ENCODE data around the gene PIM2. TPM values are rescaled to one million over a fixed set of nuclear protein-coding genes. Genes with fewer than 3 reads are reported as not detected.
A peak's percentile ranks its signal among the peaks of the same experiment; 100 is the strongest.

PIM2 gene
- total and polyA plus RNA-seq, 2 experiments from 2014 or later = 4.4 to 4.6 TPM

DNA sequence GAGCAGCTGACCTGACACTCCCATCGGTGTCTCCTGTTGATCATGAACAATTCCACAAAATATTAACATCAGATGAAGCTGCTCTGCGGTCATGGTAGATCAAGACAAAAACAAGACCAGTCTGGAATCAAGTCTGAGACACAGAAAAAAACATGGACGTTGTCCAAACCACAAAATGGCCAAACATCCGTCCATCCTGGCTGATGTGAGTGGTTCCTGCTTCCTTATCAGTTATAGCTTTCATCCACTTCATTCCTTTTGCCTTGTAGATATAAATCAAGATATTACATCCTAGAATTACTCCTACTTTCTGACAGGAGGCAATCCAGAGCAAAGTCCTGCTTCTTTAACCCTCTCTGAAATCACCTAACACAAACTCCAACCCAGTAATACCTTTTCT is 54.6 kb downstream of the PIM2 start:
- DNase-seq = peak; percentile 1
- no peaks in the 10 kb centered on the region for H3K9me3 ChIP-seq (ENCODE audit: low read depth)
- no peak overlapping the region for H3K4me2 ChIP-seq (ENCODE audit: unreplicated experiment)
- no peaks in the 10 kb centered on the region for H3K79me2 ChIP-seq (ENCODE audit: insufficient read depth)
- no peak overlapping the region for H3K4me3 ChIP-seq
- H4K20me1 ChIP-seq (ENCODE audit: insufficient read depth) = no peaks in the 10 kb centered on the region
- no peaks in the 10 kb centered on the region for H3K27me3 ChIP-seq (replicated peaks; ENCODE audit: insufficient read depth)
- no peak overlapping the region for H3K9ac ChIP-seq
- in situ Hi-C loops (cut with MboI) = no loop called here
- no peak for TF ChIP-seq EZH2phosphoT487 (IDR thresholded peaks at IDR 0.05; ENCODE audit: insufficient read depth, low read depth)
- TF ChIP-seq EZH2 (IDR thresholded peaks at IDR 0.05; ENCODE audit: insufficient read depth, poor library complexity, severe bottlenecking) = no peak
- no peaks in the 10 kb centered on the region for H3F3A ChIP-seq (ENCODE audit: insufficient read depth)
- no peak overlapping the region for H3K27ac ChIP-seq
- H3K36me3 ChIP-seq (ENCODE audit: low read depth) = no peaks in the 10 kb centered on the region
- no peaks in the 10 kb centered on the region for H3K4me1 ChIP-seq (ENCODE audit: insufficient read depth)
- no peak overlapping the region for H2AFZ ChIP-seq
- 17 to 26% methylated on average over 4 of the region's 4 CpGs for WGBS, 2 experiments (ENCODE audit: low coverage in 1 of 2, low lambda C conversion rate in 2 of 2, missing lambda C conversion rate in 2 of 2)
- no peaks in the 10 kb centered on the region for H3K9me2 ChIP-seq (ENCODE audit: insufficient read depth)

Small RNAs within 50 kb of the gene (small RNA-seq; reads per million reads assigned to genes)
- not detected for gene RNU6-722P (ENCODE audit: low read depth, low replicate concordance)

Other genes starting within 250 kb of the PIM2 start
- not detected in 2 replicates for gene WAS, start 235.2 kb downstream of the PIM2 start, total RNA-seq (2014; rRNA removed; shearing (Covaris generic))
- not detected in 2 replicates for gene WAS, start 235.2 kb downstream of the PIM2 start, polyA plus RNA-seq (2016; fragmentation: Nextera tagmentation; extraction: Ambion mirVana)
- gene SUV39H1, start 222.3 kb downstream of the PIM2 start, total RNA-seq (2014; rRNA removed; shearing (Covaris generic)) = 6.8 and 8.1 TPM in 2 replicates
- 6.0 TPM in 2 replicates for gene SUV39H1, start 222.3 kb downstream of the PIM2 start, polyA plus RNA-seq (2016; fragmentation: Nextera tagmentation; extraction: Ambion mirVana)
- not detected in 2 replicates for gene GLOD5, start 157.3 kb downstream of the PIM2 start, total RNA-seq (2014; rRNA removed; shearing (Covaris generic))
- gene GLOD5, start 157.3 kb downstream of the PIM2 start, polyA plus RNA-seq (2016; fragmentation: Nextera tagmentation; extraction: Ambion mirVana) = not detected in 2 replicates
- not detected in 2 replicates for gene GATA1, start 132.4 kb downstream of the PIM2 start, total RNA-seq (2014; rRNA removed; shearing (Covaris generic))
- gene GATA1, start 132.4 kb downstream of the PIM2 start, polyA plus RNA-seq (2016; fragmentation: Nextera tagmentation; extraction: Ambion mirVana) = not detected in 2 replicates
- 32.4 and 36.6 TPM in 2 replicates for gene HDAC6, start 117.0 kb downstream of the PIM2 start, total RNA-seq (2014; rRNA removed; shearing (Covaris generic))
- gene HDAC6, start 117.0 kb downstream of the PIM2 start, polyA plus RNA-seq (2016; fragmentation: Nextera tagmentation; extraction: Ambion mirVana) = 18.6 and 20.3 TPM in 2 replicates
- gene ERAS, start 92.5 kb downstream of the PIM2 start, total RNA-seq (2014; rRNA removed; shearing (Covaris generic)) = not detected in 2 replicates
- gene ERAS, start 92.5 kb downstream of the PIM2 start, polyA plus RNA-seq (2016; fragmentation: Nextera tagmentation; extraction: Ambion mirVana) = not detected in 2 replicates
- 0.89 and 3.1 TPM in 2 replicates for gene PCSK1N, start 83.4 kb downstream of the PIM2 start, total RNA-seq (2014; rRNA removed; shearing (Covaris generic))
- 1.4 and 2.1 TPM in 2 replicates for gene PCSK1N, start 83.4 kb downstream of the PIM2 start, polyA plus RNA-seq (2016; fragmentation: Nextera tagmentation; extraction: Ambion mirVana)
- 17.8 and 26.7 TPM in 2 replicates for gene TIMM17B, start 21.3 kb downstream of the PIM2 start, total RNA-seq (2014; rRNA removed; shearing (Covaris generic))
- 44.7 and 48.4 TPM in 2 replicates for gene TIMM17B, start 21.3 kb downstream of the PIM2 start, polyA plus RNA-seq (2016; fragmentation: Nextera tagmentation; extraction: Ambion mirVana)
- 18.1 and 30.3 TPM in 2 replicates for gene PQBP1, start 21.1 kb downstream of the PIM2 start, total RNA-seq (2014; rRNA removed; shearing (Covaris generic))
- 45.4 and 49.7 TPM in 2 replicates for gene PQBP1, start 21.1 kb downstream of the PIM2 start, polyA plus RNA-seq (2016; fragmentation: Nextera tagmentation; extraction: Ambion mirVana)
- 23.6 and 29.1 TPM in 2 replicates for gene SLC35A2, start 7.4 kb downstream of the PIM2 start, total RNA-seq (2014; rRNA removed; shearing (Covaris generic))
- gene SLC35A2, start 7.4 kb downstream of the PIM2 start, polyA plus RNA-seq (2016; fragmentation: Nextera tagmentation; extraction: Ambion mirVana) = 54.6 and 55.5 TPM in 2 replicates
- gene OTUD5, start 38.6 kb upstream of the PIM2 start, total RNA-seq (2014; rRNA removed; shearing (Covaris generic)) = 43.4 and 44.9 TPM in 2 replicates
- gene OTUD5, start 38.6 kb upstream of the PIM2 start, polyA plus RNA-seq (2016; fragmentation: Nextera tagmentation; extraction: Ambion mirVana) = 27.0 and 30.9 TPM in 2 replicates
- gene KCND1, start 52.8 kb upstream of the PIM2 start, total RNA-seq (2014; rRNA removed; shearing (Covaris generic)) = 0.65 and 1.5 TPM in 2 replicates
- 0.69 and 0.71 TPM in 2 replicates for gene KCND1, start 52.8 kb upstream of the PIM2 start, polyA plus RNA-seq (2016; fragmentation: Nextera tagmentation; extraction: Ambion mirVana)
- 16.5 and 31.6 TPM in 2 replicates for gene GRIPAP1, start 83.2 kb upstream of the PIM2 start, total RNA-seq (2014; rRNA removed; shearing (Covaris generic))
- 16.5 and 21.8 TPM in 2 replicates for gene GRIPAP1, start 83.2 kb upstream of the PIM2 start, polyA plus RNA-seq (2016; fragmentation: Nextera tagmentation; extraction: Ambion mirVana)
- 72.5 and 85.6 TPM in 2 replicates for gene TFE3, start 124.3 kb upstream of the PIM2 start, total RNA-seq (2014; rRNA removed; shearing (Covaris generic))
- gene TFE3, start 124.3 kb upstream of the PIM2 start, polyA plus RNA-seq (2016; fragmentation: Nextera tagmentation; extraction: Ambion mirVana) = 53.0 and 57.3 TPM in 2 replicates
- 0.22 TPM in 1 of 2 replicates, not detected in the other for gene CCDC120, start 140.0 kb upstream of the PIM2 start, total RNA-seq (2014; rRNA removed; shearing (Covaris generic))
- 0.94 and 1.3 TPM in 2 replicates for gene CCDC120, start 140.0 kb upstream of the PIM2 start, polyA plus RNA-seq (2016; fragmentation: Nextera tagmentation; extraction: Ambion mirVana)
- 17.5 and 24.6 TPM in 2 replicates for gene PRAF2, start 155.0 kb upstream of the PIM2 start, total RNA-seq (2014; rRNA removed; shearing (Covaris generic))
- 141 and 143 TPM in 2 replicates for gene PRAF2, start 155.0 kb upstream of the PIM2 start, polyA plus RNA-seq (2016; fragmentation: Nextera tagmentation; extraction: Ambion mirVana)
- 78.5 and 91.9 TPM in 2 replicates for gene WDR45, start 160.9 kb upstream of the PIM2 start, total RNA-seq (2014; rRNA removed; shearing (Covaris generic))
- gene WDR45, start 160.9 kb upstream of the PIM2 start, polyA plus RNA-seq (2016; fragmentation: Nextera tagmentation; extraction: Ambion mirVana) = 101 and 103 TPM in 2 replicates
- 19.7 and 22.4 TPM in 2 replicates for gene GPKOW, start 204.7 kb upstream of the PIM2 start, total RNA-seq (2014; rRNA removed; shearing (Covaris generic))
- 20.9 and 23.8 TPM in 2 replicates for gene GPKOW, start 204.7 kb upstream of the PIM2 start, polyA plus RNA-seq (2016; fragmentation: Nextera tagmentation; extraction: Ambion mirVana)
- gene MAGIX, start 243.7 kb upstream of the PIM2 start, total RNA-seq (2014; rRNA removed; shearing (Covaris generic)) = 1.3 and 8.0 TPM in 2 replicates
- gene MAGIX, start 243.7 kb upstream of the PIM2 start, polyA plus RNA-seq (2016; fragmentation: Nextera tagmentation; extraction: Ambion mirVana) = 1.1 and 1.5 TPM in 2 replicates

All from GM23248 (cell line).